RKO (cell line): ENCODE results near the gene PLA2G4C.
A peak's percentile ranks its signal among the peaks of the same experiment; 100 is the strongest.

Source experiments
- DNase-seq: peaks from one replicate; pipeline ENCODE4 v3.0.0-alpha.2; 2016; ENCODE audit warnings: low spot score

PLA2G4C gene, protein sequence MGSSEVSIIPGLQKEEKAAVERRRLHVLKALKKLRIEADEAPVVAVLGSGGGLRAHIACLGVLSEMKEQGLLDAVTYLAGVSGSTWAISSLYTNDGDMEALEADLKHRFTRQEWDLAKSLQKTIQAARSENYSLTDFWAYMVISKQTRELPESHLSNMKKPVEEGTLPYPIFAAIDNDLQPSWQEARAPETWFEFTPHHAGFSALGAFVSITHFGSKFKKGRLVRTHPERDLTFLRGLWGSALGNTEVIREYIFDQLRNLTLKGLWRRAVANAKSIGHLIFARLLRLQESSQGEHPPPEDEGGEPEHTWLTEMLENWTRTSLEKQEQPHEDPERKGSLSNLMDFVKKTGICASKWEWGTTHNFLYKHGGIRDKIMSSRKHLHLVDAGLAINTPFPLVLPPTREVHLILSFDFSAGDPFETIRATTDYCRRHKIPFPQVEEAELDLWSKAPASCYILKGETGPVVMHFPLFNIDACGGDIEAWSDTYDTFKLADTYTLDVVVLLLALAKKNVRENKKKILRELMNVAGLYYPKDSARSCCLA

DNA sequence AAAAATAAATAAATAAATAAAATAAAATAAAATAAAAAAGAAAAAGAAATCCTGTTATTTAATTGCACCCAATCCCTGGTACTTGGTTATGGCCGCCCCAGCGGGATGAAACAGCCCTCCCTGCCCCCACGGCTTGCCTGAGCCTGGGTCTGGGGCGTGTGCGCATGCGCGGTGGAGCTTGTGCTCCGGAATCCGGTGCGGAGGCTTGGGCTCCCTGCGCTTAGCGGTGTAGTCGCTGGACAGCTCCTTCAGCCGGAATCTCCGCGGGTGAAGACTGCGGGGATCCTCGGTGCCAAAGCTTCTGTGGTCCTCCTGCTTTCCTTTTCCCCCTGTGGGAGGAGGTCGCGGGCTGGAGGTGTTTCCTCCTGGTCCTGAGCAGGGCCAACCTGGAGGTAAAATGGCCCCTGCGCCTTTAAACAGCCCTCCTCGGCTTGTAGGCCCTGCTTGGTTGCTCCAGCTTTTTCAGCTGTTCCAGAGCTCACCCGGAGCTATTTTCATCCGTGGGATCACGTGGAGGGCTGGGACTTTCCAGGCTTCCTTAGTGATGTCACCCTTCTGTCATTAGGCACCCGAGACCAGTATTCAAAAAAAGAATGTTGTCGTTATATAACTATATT lies at the start of gene PLA2G4C:
Gene PLA2G4C (minus strand): TSS at position 468 of the 617 bp plus-strand sequence. CDS start 4,288 bp downstream, outside the sequence.
- DNase-seq = peak; percentile 92

DNA sequence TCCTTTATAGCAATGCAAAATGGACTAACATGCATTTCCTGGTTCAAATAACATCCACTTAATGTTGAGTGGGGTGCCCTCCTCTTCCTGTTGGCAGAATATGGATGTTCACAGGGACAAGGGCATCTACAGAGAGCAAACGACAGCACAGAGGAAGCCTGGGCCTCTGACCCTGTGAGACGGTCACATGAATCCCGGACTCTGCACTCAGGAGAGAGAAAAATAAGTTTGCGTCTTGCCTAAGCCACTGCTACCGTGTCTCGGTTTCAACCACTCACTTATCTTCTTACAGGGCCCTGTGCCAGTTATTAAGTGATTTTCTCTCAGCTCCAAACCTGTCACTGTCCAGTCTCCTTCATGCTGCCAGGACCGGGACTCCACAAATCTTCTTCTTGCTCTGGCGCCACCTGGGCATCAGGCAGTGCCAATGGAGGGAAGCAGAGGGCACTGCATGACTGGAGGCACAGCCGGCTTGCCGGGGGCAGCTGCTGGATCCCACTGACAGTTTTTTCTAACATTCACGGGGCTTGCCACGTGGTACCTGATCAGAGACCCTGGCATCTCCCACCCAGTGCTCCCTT lies 47.7 kb upstream of the PLA2G4C start:
- DNase-seq = no peak

DNA sequence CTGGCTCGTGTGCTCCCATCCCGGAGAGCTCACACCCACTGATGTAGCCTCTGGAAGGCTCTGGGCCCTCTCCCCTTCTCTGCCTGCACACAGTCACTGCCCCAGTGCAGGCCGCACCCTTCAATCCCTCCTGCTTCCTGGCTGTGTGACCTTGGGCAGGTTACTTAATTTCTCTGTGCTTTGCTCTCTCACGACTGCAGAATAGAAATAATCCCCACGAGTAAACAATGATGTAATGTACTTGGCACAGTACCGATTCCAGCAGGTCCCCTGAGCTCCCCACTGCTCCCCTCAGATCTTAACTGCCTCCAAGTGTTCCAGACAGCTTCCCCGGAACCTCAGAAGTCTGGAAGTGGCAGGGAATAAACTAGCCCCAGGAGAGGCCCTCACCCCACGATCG lies 43.4 kb upstream of the PLA2G4C start:
- DNase-seq = no peak

DNA sequence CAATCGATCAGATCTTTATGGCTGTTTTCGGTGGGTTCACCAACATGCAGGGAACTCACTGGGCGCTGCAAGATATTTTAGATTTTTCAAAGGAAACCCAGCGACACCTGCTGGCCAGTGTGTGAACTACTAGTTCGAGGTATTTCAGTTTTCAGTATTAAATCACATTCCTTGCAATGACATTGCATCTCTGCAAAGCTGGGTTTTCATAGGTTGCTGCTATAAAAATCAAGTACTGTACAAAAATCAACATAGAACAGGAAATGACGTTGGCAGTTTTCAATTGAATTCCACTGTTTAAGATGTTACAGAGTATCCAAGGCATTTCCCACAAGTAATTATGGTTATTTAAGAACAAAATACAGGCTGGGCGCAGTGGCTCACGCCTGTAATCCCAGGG lies 41.9 kb upstream of the PLA2G4C start:
- peak; percentile 64 for DNase-seq

DNA sequence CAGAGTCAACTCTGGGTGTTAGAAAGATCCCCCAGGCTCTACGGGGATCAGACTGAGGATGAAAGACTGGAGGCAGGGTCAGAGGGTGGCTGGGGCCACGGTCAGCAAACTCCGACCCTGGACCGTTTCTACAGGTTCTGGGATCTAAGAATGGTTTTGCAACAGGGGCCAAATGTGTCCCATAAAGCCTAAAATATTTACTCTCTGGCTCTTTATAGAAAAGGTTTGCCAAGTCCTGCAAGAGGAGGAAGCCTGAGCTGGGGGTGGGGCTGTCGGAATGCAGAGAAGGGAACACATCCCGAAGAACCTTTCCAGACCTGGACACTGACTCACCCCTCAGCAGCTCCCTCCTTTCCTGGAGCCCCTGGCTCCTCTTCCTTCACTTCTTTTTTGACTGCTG lies 38.8 kb upstream of the PLA2G4C start:
- no peak for DNase-seq

DNA sequence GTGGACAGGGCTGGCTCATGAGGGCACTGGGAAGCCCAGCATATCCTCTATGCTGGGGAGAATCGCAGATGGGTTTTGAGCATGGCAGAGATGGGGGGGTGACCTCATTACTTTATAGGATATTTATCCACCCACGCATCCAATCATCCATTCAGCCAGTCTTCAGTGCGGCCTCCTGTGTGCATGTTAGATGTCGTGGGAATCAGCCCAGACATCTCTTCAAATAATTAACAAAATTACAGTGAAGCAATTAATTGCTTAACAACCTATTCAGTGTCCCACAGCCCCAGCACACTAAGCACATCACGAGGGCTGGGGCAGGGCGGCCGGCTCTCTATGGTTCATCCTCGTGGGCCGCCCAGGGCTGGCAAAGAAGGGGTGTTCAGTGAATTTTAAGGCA lies 38.0 kb upstream of the PLA2G4C start:
- DNase-seq = no peak

DNA sequence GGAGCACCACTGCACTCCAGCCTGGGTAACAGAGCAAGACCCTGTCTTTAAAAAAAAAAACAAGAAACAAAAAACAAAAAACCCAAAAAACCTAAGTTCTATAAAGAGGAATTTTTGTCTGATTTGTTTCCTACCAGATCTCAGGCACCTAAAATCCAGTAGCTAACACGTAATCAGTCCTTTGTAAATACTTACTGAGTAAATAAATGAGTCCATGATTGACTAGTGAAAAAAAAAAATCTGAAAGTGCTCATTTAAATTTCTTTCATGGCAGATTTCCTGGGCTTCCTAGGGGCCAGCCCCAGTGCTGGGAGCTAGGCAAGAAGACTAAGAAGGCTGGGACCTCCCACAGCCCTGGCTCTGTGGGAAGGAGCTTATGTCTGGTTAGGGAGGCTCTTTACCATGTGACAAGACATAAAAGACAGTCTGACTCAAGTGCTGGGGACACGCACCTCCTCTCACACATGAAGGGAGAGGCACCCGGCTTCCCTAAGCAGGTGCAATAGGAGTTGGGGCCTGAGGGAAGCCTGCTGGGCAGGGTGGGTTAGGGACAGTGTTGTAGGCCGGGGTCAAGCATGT lies 37.1 kb upstream of the PLA2G4C start:
- DNase-seq = no peak

DNA sequence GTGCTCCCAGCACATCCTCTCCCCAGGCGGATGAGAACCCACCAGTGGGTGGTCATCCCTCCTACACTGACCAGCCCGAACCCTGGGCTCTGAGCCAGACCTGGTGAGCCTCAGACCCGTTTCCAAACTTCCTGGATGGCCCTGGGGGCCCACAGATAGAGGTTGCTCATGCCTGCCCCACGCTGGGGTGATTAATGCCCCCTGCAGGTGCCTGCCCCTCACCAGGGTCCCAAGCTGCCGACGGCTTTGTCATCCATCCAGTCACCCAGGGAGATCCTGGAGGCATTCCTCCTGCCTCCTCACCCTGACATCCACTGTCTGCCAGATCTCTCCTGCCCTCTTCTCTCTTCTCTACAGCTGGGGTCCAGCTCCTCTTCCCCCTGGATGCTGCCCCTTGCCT lies 28.4 kb upstream of the PLA2G4C start:
- DNase-seq = no peak

DNA sequence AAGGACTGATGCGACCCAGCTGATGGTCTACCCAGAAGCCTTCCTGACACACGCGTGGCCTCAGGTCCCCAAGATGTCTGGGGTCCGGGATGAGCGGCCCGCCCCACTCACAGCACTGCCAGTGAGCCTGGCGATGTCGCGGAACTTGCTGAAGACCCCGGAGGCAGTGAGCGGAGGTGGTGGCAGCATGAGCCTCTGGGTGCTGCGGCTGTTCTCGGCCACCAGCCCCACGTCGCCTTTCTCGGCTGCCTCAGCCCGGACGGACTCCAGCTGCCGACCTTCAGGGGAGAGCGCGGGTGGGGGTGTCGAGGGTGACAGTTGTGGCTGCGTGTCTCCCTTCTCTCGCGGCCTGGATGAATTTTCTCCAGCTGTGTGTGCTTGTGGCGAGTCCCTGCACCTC lies 26.8 kb upstream of the PLA2G4C start:
- DNase-seq = no peak

DNA sequence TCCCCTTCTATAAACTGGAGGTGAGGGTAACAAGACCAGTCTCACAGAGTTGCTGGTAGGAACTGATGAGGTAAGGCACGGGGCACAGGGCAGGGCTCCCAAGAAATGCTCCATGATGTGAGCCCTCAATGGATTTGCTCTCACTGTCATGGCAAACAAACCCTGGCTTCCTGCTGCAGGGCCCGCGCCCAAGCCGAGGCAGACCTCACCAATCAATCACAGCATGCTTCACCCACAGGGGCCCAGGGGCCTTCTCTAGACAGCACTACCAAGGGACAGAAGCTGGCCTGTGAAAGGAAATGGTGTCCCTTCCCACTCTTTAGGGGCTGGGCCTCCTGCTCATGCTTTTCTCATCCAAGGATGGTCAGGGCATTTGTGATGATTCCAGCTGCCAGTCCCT lies 25.9 kb upstream of the PLA2G4C start:
- no peak for DNase-seq

DNA sequence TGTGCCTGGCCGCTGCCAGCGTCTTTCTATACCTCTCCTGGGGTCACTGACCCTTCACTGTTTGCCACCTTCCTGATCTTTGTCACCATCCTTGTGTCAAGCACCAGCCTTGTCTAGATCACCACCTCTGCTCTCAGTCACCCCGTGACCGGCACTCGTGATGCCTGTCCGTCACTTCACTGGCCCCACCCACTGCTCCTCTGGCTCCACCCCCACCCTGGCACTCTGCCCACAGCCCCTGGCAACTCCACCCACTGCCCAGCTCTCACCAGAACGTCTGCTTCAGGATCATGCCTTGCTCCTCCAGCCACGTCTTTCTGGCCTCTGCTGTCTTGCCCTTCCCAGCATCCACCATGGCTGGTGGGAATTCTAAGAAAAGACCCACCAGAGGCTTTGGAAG lies 24.8 kb upstream of the PLA2G4C start:
- no peak for DNase-seq

DNA sequence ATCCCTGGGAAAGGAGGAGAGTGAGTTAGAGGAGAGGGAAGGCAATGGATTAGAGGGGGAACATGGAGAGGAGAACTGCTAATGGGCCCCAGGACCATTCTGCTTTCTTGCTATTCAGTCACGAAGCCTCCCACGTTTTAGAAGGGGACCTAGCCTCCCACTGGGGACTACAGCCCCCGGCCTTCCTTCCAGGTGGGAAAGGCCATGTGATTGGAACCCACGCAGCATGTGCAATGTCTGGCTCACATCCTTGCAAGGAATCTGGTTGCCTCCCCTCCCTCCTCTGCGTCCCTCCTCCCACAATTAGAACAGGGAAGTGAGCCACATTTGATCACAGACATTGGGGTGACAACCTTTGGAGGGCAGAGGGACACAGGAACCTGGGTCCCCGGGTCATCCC lies 22.5 kb upstream of the PLA2G4C start:
- DNase-seq = no peak

DNA sequence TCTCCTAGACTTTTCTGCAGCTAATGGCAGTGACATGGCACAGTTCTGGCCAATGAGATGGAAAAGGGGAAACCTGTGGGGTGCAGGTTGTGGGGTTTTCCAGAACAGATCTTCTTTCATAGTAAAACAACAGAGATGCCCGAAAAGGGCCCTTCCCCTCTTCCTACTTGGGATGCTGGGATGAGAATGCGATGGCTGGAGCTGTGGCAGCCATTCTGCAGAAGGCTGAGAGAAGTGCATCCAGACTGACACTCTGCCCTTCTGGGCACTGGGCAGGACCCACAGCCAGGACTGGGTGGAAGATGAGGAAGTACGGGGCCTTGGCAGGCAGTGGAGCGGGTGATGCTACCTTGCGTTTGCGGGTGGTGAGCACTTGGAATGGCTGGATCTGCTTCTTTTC lies 16.9 kb upstream of the PLA2G4C start:
- no peak for DNase-seq

DNA sequence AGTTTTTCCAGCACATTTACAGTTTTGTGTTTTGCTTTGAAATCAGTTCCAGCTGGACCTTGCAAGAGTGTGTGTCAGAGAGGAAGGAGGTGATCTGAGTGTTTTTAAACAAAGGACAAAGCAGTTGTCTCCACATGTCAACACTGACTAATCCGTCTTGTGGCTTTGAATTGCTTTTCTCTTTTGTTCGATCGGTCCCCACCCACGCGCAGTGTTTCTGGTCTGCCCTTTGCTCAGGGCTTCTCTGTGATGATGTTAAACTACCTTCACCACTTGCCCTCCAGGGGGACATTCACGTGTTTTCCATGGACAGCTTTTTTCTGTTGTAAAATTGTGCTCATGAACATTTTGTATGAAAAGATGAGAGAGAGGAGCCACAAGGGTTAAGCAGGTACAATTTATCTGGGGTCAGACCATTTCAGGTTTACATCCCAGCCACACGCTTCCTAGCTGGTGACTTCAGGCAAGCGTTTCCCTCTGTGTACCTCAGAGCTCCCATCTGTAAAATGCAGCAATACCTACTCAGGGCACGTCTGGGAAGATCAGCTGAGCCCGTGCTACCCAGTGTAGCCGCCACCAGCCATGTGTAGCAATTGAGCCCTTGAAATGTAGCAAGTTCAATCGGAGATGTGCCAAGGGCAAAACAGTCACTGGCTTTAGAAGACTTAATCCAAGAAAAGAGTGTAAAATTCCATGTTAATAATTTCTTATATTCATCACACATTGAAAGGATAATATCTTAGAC lies 13.5 kb upstream of the PLA2G4C start:
- DNase-seq = peak; percentile 27

DNA sequence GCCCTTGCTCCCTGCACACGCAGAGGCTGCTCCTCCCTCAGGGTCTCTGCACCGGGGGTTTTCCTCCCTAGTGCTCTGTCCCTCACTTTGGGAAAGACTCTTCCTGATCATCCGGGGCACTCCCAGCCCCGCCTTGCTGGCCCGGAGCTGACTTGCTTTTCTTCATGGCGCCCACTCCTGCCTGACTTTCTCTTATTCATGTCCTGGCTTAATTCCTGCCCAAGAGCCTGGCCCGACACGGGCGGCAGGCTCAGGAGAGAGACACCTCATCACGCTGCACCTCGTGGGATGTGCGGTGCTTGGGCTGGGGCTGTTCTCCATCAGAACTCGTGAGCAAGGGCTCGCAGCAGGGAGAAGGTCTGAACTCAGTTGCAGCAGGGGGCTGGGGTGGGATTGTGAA lies 11.8 kb upstream of the PLA2G4C start:
- no peak for DNase-seq

DNA sequence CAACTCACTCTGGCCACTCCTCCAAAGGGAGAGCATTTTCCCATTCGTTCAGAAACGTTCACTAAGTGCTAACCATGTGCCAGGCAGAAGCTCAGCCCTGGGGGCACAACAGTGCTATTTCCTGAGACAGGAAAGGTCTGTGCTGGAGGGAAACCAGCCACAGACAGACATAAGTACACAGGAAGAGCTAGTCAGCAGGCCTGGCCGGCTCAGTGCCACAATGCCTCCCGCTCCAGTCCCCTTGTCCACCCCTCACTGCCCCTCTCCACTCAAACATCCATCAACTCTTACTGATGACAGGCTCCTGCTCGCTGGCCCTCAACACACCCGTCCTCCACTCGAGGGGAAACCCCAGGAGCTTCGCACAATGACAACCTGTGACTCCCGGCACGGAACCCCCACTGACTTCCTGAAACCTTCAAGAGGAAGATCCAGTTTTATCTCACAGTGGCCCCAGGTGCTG lies 11.3 kb upstream of the PLA2G4C start:
- no peak for DNase-seq

DNA sequence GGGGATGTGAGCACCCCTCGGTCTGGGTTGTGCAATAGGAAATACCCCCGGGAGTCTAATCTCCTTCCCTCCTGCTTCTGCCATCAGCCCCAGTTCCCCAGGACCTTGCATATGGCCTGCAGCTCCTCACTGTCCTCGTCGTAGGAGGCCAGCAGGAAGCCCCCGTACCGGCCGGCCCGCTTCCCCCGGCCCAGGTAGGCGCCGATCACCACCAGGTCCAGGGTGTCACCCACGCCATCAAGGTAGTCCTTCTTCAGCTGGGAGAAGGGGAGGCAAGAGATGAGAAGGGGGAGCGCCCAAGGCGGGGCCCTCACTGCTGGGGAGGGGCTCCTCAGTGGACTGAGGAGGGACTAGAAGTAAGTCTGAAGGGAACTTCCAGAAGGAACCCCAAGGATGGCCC lies 10.4 kb upstream of the PLA2G4C start:
- no peak for DNase-seq

DNA sequence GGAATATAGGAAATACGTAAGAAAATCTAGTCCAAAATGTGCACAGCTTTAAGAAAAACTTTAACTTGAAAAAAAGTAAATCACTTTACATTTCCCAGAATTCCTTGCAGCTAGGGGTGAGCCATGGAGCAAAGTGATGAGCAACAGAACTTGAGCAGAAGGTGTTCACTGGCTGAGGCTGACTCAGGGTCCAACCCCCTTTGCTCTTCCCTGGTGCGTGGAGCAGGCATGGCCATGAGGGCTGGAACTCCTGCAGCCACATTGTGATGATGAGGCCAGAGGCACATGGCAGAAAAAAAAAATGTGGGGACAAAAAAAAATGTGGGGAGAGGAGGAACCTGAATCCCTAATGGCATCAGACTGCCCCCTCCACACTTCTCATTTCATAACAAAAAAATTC lies 9.9 kb upstream of the PLA2G4C start:
- DNase-seq = peak; percentile 59

DNA sequence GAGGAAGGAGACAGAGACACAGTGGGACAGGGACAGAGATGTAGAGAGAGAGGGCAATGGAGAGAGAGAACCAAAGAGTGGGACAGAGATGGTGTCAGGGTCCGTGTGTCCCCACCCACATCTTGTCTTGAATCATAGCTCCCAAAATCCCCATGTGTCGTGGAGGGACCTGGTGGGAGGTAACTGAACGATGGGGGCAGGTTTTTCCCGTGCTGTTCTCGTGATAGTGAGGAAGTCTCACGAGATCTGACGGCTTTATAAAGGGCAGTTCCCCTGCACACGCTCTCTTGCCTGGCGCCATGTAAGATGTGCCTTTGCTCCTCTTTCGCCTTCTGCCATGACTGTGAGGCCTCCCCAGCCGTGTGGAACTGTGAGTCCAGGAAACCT lies 7.5 kb upstream of the PLA2G4C start:
- DNase-seq = no peak

DNA sequence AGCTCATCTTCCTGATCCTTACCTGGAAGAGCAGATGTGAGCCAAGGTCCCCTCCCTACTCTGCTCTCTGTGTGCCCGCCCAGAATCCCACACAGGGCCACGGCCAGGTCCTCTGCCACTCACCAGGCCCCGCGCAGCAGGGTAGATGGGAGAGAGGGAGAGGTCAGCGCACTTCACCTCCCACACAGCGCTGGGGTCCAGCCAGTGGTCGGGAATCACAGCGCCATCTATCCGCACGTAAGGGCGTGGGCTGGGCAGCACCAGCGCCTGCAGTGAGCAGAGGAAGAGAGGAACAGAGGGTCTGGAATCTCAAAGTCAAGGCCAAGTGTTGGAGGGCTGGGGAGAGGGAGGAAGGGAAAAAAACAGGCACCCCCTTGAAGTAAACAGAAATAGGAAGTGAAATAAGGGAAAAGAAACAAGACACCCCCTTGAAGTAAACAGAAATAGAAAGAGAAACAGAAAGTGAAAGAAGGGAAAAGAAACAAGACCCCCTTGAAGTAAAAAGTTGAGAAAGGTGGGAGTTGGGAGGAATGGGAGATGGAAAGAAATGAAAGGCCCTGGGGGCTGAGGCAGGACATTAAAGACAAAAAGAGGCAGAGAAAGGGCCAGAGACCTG lies 7.0 kb upstream of the PLA2G4C start:
- no peak for DNase-seq

DNA sequence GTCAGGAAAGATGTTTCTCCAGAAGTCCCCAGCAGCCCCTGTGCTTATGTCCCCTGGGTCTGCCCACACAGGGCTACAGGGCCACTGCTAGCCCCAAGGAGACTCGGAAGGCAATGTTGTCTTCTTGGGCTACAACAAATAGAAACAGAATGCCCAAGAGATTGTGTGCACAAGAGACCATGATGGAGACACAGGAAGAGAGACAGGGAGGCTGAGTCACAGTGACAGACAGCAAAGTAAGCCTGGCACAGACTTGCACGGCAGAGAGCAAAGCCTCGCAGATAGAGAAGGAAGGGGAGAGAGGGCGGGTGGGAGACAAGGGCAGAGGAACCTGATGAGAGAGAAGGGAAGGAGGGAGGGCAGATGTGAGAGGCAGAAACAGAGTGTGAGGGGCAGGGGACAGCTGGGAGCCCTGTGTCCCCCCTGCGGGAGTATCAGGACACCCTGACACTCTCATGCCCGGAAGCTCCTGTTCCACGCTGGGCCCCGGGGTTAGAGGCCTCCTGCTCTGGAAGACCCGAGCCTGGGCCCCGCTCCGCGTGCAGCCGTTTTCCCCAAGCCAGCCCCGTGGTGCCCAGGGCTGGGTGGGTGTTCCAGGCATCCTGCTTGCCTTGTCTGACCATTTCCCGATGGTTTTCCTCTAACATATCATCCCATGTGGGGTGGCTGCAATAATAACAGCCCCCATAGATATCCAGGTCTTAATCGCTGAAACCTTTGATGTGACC lies 2.7 kb upstream of the PLA2G4C start:
- no peak for DNase-seq
